GM18909 (cell line): ENCODE measurements around the gene KCNG4.
A peak's percentile ranks its signal among the peaks of the same experiment; 100 is the strongest.
"Not testable (repeated sequence)": the region's sequence is repeated elsewhere in the genome, so short reads cannot be mapped to it uniquely, and the experiment has no call there.

Experiments
- ATAC-seq: cut with Tn5 transposase; IDR thresholded peaks from one replicate; pipeline ENCODE4 v1.9.1; 2021; ENCODE audit warnings: mild to moderate bottlenecking; ENCODE audit not compliant: unreplicated experiment, poor library complexity

The KCNG4 gene

GRCh38 chr16:84212631-84213030 is 27.2 kb downstream of the KCNG4 start:
- ATAC-seq, result no peak

- ATAC-seq, result no peak
These were observed 27.7 kb downstream of the KCNG4 start for GRCh38 chr16:84212154-84212553.

- no peak for ATAC-seq
These were observed 29.8 kb downstream of the KCNG4 start for GRCh38 chr16:84209989-84210388.

GRCh38 chr16:84207879-84208278 is 31.9 kb downstream of the KCNG4 start:
- no peak for ATAC-seq

- no peak for ATAC-seq
These were observed 32.6 kb downstream of the KCNG4 start for GRCh38 chr16:84207251-84207650.

- ATAC-seq, result no peak
These were observed 33.7 kb downstream of the KCNG4 start for GRCh38 chr16:84205976-84206691.

- ATAC-seq, result not testable (repeated sequence)
These were observed 34.7 kb downstream of the KCNG4 start for GRCh38 chr16:84205123-84205522.

GRCh38 chr16:84204551-84204950 is 35.3 kb downstream of the KCNG4 start:
- not testable (repeated sequence) for ATAC-seq

- no peak for ATAC-seq
These were observed 40.0 kb downstream of the KCNG4 start for GRCh38 chr16:84199861-84200260.

GRCh38 chr16:84199097-84199496 is 40.7 kb downstream of the KCNG4 start:
- no peak for ATAC-seq

- no peak for ATAC-seq
These were observed 41.4 kb downstream of the KCNG4 start for GRCh38 chr16:84198401-84198800.

- ATAC-seq, result no peak
These were observed 42.2 kb downstream of the KCNG4 start for GRCh38 chr16:84197466-84198128.

- ATAC-seq, result no peak
These were observed 43.0 kb downstream of the KCNG4 start for GRCh38 chr16:84196727-84197394.

GRCh38 chr16:84196101-84196500 is 43.7 kb downstream of the KCNG4 start:
- ATAC-seq, result no peak

GRCh38 chr16:84195201-84196093 is 44.4 kb downstream of the KCNG4 start:
- ATAC-seq, result no peak

GRCh38 chr16:84194470-84195200 is 45.2 kb downstream of the KCNG4 start:
- ATAC-seq, result peak; percentile 70

GRCh38 chr16:84194018-84194417 is 45.8 kb downstream of the KCNG4 start:
- ATAC-seq, result no peak

GRCh38 chr16:84193480-84193879 is 46.3 kb downstream of the KCNG4 start:
- no peak for ATAC-seq

- no peak for ATAC-seq
These were observed 48.3 kb downstream of the KCNG4 start for GRCh38 chr16:84191466-84191865.
